COLO829 (cell line): ENCODE results near the gene ARPC1A.
"Not testable (repeated sequence)": the region's sequence is repeated elsewhere in the genome, so short reads cannot be mapped to it uniquely, and the experiment has no call there.

Experiments used
- DNase-seq: peaks from one replicate; pipeline ENCODE4 v3.0.0; 2012; ENCODE audit warnings: low spot score

ARPC1A gene

DNA sequence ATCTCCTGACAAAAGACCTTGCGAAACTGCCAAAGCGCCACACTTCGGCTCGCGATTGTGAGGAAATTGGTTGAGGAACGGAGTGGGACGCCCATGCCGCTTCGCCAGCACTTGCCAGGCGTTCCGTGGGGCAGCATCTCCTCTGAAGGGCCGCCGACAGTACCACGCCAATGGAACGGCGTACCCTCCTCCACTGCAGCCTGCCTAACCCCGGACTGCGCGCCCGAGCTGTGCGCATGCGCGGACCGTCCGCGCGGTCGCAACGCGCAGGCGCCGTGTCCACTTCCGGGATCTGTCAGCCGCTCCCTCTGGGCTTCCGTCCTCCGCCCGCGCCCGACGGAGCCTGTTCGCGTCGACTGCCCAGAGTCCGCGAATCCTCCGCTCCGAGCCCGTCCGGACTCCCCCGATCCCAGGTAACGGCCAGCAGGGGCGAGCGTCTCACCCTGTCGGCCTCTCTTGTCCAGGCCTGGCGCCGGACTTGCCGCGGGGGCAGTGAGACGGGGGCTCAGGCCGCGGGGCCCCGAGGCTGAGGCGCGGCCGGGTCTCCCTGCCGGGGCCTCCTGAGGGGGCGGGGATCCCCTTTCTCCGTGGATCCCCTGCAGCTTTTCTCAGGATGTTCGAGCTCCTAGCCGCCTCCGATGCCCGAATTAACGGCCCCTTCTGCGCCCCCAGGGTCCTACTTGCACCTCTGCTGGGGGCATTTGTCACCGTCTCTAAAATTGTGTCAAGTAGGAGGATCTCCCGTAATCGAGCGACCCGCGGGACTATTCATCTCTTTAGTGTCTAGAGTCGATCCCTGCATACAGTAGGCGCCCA, at the start of gene ARPC1A:
Gene ARPC1A (plus strand): TSS at position 307 of the 816 bp plus-strand sequence. CDS start 7,456 bp downstream, outside the sequence.
- peak; percentile 97 for DNase-seq

DNA sequence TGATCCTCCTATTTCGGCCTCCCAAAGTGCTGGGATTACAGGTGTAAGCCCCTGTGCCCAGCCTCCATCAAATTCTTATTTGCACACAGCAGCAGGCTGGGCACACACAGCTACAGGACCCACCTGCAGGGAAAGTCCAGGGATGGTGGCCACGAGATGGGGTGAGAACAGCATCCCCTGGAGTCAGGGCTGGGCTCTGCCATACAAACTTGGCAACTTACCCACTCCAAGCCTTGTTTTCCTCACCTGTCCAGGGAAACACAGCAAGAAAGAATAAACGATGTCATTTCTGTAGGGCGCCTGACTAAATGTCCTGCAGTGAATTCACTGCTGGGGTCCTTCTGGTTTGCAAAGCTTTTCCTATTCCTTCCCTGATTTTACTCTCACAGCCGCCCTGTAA, 47.5 kb upstream of the ARPC1A start:
- no peak for DNase-seq

DNA sequence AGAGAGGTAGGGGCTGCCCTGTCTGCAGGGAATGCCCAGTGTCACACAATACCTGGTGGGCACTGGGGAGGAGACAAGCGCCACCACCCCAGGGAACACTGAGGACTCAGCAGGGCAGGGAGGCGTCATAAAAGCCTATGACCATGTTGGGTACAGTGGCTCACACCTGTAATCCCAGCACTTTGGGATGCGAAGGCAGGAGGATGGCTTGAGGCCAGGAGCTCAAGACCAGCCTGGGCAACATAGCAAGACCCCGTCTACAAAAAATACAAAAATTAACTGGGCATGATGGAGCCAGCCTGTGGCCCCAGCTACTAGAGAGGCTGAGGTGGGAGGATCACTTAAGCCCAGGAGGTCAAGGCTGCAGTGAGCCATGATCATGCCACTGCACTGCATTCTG, 41.5 kb upstream of the ARPC1A start:
- not testable (repeated sequence) for DNase-seq

DNA sequence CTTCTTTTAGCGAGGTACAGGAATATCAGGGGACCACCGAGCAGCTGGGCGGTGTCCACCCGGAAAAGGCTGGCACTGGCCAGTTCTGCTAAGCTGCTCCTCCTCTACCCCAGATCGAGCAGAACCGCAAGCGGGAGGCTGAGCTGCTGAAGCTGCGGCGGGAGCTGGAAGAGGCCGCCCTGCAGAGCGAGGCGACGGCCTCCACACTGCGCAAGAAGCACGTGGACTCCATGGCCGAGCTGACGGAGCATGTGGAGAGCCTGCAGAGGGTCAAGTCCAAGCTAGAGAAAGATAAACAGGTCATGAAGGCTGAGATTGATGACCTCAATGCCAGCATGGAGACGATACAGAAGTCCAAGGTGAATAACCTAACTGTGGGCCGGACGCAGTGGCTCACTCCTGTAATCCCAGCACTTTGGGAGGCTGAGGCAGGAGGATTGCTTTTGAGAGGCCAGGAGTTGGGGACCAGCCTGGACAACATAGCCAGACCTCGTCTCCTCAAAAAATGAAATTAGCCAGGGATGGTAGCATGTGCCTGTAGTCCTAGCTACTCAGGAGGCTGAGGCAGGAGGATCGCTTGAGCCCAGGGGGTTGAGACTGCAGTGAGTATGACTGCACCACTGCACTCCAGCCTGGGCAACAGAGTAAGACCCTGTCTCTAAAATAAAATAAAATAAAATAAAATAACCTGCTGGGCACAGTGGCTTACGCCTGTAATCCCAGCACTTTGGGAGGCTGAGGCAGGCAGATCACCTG, 37.7 kb upstream of the ARPC1A start:
- no peak for DNase-seq

DNA sequence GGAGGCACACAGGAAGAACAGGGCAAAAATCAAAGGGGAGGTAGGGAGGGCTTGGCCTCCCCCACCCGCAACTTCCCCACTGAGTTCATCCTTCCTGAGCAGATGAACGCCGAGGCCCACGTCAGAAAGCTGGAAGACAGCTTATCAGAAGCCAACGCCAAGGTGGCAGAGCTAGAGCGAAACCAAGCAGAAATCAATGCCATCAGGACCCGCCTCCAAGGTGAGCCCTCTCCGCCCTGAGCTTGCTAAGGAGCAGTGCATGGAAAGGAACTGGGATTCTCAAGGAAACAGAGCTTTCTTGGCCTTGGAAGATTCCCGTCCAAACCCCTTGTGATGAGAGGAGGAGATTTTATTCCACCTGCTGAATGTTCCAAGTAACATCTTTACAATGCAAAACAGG, 36.5 kb upstream of the ARPC1A start:
- DNase-seq: no peak

DNA sequence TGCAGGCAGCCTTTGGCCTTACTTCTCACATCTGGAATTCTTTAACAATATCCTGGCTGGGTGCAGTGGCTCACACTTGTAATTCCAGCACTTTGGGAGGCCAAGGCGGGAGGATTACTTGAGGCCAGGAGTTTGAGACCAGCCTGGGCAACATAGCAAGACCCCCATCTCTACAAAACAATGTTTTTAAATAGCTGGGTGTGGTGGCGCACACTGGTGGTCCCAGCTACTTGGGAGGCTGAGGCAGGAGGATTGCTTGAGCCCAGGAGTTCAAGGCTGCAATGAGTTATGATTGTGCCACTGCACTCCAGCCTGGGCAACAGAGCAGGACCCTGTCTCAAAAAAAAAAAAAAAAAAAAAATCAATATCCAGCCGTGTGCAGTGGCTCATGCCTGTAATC, 35.5 kb upstream of the ARPC1A start:
- DNase-seq: not testable (repeated sequence)

DNA sequence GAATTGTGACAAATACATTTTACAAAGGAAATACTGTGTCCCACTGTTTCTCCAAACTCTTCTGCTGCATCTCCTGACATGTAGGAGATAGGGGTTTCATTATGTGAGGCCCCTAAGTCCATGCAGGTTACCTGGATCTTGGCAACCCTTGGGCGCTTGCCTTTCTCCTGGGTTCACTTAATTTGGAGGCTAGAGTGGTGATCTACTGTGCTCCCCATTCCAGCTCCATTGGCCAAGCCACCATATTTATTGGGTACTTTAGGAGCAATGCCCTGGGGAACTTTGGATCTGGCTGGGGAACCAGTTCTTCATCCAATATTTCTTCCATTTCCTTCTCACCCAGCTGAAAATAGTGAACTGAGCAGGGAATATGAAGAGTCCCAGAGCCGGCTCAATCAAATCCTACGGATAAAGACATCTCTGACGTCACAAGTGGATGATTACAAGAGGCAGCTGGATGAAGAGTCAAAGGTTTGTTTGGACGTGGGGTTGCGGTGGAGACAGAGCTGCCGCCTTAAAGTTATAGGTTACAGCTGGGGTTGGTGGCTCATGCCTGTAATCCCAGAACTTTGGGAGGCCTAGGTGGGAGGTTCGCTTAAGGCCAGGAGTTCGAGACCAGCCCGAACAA, 34.6 kb upstream of the ARPC1A start:
- no peak for DNase-seq

DNA sequence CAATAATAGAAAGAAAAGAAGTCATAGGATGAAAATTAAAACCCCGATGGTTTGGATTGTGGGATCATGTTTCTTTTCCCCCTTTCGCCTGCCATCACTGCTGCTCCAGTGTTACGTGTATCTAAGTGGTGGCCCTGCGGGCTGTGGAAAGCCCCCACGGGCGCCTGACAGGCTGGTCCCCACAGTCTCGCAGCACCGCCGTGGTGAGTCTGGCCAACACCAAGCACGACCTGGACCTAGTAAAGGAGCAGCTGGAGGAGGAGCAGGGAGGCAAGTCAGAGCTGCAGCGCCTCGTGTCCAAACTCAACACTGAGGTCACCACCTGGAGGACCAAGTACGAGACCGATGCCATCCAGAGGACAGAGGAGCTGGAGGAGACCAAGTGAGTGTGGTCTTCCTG, 33.6 kb upstream of the ARPC1A start:
- DNase-seq: no peak

DNA sequence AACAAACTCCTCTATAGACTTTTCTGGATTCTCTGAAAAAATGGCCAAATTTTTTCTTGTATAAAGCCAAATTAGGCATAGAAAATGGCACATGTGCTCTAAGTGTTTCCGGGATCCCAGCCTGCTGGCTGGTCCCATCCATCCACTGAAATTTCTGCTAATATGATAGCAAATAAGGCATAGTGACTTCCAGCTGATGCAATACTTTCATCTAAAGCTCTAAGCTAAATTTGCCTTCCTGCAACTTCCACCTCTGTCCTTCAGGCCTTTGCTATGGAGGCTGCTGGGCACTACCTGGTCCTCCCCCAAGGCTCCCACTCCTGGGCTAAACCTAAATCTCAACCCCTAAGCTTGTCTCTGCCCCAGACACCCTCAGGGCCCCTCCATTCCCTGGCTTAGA, 32.5 kb upstream of the ARPC1A start:
- DNase-seq: no peak

DNA sequence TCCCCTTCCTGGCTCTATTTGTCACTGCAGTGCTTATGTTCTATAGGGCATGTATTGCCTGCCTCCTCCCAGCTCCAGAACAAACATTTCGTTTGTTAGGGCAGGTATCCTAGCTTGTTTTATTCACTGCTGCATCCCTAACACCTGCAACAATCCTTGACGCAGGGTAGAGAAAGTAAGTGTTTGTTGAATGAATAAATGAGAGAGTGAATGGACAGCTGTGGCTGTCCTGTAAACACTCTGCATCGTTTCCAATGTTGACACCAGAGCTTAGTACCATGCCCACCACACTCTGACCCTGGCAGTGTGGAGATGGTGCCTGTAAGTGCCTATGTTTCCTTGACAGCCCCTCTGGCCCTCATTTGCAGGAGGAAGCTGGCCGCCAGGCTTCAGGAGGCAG, 32.0 kb upstream of the ARPC1A start:
- DNase-seq: no peak

DNA sequence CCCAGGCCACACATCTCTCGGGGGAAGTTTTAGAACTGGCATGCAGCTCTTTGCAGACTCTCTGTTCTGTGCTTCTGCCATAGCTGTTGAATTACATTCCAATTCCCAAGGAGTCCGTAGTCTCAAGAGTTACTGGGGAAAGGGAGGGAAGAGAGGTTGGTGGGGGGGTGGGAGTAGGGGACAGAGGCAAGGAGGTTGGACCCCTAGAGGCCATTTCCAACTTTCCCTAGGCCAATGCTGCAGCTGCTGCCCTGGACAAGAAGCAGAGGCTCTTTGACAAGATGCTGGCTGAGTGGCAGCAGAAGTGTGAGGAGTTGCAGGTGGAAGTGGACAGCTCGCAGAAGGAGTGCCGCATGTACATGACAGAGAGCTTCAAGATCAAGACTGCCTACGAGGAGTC, 29.2 kb upstream of the ARPC1A start:
- no peak for DNase-seq

DNA sequence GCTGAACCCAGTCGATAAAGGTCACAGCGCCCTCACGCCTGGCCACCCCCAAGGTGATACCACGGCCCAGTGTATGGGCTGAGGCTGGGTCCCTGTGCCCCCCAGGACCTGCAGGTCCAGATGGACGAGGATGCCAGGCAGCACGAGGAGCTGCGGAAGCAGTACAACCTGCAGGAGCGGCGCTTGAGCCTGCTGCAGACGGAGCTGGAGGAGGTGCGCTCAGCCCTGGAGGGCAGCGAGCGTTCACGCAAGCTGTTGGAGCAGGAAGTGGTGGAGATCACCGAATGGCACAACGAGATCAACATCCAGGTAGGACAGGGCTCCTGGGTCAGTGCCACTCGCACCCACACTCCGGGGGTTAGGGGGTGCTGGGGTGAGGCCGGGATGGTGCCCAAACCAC, 24.2 kb upstream of the ARPC1A start:
- no peak for DNase-seq

DNA sequence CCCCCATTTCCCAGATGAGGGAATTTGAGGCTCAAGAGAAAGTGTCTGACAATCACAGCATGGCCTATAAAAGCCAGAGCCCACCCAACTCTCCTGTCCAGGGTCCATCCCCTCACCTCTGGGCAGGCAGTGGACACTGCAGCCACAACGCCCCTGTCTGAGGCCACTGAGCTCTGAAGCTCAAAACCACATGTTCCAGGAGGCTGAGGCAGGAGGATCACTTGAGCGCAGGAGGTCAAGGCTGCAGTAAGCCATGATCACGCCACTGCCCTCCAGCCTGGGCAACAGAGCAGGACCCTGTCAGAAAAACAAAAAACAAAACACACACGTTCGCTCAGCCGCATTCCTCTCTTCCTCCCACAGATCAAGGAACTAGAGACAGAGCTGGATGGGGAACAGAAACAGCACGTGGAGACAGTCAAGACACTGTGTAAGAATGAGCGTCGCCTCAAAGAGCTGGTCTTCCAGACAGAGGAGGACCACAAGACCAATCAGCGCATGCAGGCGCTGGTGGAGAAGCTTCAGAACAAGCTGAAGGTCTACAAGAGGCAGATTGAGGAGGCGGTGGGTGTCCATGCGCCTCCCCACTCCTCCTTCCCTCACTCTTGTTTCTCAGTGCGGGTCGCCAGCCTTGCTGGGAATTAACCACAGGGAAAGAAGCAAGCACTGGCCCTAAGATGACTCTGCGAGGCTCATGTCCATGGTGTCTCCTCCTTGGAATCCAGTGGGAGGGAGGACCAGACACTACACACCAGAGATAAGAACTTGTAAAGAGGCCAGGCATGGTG, 20.0 kb upstream of the ARPC1A start:
- no peak for DNase-seq

DNA sequence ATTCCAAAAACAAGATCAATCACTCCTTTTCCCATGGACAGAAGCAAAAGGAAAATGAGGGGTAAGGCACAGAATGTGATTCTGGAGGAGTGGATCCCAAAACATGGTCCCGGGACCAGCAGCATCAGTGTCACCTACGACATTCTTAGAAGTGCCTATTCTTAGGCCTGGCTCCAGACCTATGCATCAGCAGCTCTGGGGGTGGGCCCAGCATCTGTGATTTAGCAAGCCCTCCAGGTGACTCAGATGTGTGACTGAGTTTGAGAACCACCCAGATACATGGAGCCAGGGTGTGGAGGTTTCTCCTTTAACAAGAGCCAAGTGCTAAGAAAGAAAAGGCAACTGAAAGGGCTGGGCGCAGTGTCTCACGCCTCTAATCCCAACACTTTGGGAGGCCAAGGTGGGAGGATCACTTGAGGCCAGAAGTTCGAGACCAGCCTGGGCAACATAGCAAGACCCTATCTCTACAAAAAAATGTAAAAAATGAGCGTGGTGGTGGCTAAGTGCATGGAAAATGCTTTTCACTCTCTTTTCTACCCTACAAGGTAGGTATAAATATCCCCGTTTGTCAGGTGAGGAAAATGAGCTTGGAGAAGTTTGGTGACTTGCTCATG, 17.1 kb upstream of the ARPC1A start:
- no peak for DNase-seq

DNA sequence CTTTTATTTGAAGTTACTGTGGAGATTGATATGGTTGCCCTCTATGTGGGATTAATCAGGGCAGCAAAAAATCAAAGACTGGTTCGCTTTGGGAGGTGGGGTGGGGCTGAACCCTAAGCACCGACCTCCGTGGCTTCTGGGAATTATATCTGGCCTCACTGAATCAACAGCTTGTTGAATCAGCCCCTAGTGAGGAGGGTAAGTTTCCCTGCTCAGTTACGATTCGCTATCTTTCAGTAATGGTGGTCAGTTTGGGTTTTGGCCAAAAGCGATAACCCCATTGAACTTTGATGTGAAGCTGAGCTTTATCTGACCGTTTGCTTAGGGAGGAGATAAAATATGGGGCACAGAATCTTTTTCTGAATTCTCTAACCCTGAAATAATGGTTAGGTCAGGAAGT, 16.6 kb upstream of the ARPC1A start:
- no peak for DNase-seq

DNA sequence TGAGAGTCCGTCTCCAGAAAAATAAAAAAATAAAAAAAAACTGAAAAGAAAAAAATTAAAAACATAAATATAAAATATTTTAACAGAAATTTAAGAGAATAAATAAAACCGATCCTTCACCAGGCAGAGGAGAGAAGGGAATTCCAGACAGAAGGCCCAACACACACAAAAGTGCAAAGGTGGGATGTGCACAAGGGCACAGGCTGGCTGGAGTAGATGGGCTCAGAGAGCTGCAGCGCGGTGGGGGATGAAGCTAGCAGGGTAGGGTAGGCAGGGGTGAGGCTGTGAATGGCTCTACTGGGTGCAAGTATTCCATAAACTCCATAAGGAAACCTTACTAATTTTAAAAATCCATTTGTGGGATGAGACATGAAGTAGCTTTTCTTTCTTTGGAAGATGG, 15.7 kb upstream of the ARPC1A start:
- DNase-seq: no peak

DNA sequence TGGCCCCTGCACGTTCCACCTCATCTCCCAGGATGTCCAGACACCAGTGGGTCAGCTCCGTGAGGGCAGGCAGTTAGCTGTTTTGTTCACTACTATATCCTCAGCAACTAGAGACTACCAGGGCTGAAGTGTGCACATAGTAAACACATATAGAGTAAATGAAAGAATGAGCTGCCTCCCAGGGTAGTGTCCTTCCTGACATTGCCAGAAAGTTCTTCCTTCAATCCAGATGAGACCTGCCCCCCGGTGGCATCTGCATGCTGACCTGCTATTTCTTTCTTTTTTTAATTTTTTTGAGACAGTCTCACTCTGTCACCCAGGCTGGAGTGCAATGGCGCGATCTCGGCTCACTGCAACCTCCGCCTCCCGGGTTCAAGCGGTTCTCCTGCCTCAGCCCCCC, 14.0 kb upstream of the ARPC1A start:
- DNase-seq: no peak

DNA sequence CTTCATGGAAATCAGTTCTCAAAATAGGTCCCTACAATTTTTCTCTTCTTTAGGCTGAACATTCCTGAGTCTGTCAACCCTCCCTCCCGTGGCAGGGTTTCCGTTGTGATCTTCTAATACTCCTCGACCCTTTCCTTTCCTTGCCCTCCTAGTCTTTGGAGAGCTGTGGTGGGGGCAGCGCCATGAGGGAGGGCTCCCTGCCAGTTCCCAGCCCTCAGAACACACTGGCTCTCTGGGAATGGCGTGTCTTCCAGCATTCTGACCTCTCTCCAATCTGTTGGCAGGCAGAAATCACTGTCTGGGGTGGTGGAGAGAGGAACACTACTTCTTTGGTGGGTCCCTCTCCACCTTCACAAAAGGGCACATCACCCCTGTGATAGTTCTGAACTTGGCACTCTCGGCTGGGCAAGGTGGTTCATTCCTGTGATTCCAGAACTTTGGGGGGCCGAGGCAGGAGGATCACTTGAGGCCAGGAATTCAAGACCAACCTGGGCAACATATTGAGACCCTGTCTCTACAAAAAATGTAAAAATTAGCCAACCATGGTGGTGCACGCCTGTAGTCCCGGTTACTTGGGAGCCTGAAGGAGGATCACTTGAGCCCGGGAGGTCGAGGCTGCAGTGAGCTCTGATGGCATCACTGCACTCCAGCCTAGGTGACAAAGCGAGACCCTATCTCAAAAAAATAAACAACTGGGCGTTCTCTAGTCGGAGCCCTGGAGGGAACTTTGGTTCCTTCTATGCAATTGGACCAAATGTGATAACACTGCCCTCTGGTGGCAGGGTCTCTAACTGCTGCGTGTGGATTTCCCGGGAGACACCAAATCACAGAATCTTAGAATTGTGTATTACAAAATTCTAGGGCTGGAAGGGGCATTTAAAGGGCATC, 13.1 kb upstream of the ARPC1A start:
- DNase-seq: peak; percentile 87

DNA sequence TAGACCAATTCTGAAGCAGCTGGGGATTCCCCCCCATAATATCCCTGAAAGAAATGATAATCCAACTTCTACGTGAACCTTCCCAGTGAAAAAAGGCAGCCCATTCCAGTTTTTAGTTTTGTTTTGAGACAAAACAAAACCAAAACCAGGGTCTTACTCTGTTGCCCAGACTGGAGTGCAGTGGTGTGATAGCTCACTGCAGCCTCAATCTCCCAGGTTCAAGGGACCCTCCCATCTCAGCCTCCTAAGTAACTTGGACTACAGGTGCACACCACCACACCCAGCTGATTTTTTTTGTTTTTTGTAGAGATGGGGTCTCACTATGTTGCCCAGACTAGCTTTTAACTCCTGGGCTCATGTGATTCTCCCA, 12.5 kb upstream of the ARPC1A start:
- no peak for DNase-seq

DNA sequence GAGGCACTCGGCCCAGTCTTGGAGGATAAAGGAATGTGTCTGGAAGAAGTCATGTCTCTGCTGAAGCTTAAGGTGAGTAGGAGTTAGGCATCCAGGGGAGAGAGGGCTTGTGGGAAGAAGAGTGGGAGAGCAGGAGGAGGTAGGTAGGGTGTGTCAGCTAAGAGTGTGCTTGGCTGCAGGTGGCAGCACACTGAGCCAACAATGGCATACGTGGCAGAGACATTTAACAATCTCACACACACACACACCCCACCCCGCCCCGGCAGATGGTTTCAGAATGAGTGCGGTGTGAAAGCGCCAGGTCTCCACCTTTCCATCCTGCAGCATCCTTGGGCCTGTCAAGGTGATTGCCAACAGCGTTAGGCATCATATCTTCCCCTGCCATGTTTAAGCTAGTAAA, 11.2 kb upstream of the ARPC1A start:
- no peak for DNase-seq

DNA sequence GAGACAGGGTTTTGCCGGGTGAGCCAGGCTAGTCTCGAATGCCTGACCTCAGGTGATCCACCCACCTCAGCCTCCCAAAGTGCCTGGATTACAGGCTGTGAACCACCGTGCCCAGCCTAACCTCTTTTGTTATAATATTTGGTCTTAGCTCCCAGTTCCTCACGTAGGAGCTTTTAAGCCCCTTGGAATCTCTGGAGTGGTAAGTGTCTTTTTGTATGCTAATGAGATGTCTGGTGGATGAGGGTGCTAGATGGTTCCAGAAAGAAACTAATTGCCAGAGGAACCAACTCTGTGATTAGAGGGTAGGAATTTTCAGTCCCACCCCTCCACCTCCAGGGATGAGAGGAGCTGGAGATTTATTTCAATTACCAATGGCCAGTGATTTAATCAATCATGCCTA, 5.3 kb upstream of the ARPC1A start:
- DNase-seq: no peak
